ENCODE measurements around the gene ITM2C.

ITM2C gene

DNA sequence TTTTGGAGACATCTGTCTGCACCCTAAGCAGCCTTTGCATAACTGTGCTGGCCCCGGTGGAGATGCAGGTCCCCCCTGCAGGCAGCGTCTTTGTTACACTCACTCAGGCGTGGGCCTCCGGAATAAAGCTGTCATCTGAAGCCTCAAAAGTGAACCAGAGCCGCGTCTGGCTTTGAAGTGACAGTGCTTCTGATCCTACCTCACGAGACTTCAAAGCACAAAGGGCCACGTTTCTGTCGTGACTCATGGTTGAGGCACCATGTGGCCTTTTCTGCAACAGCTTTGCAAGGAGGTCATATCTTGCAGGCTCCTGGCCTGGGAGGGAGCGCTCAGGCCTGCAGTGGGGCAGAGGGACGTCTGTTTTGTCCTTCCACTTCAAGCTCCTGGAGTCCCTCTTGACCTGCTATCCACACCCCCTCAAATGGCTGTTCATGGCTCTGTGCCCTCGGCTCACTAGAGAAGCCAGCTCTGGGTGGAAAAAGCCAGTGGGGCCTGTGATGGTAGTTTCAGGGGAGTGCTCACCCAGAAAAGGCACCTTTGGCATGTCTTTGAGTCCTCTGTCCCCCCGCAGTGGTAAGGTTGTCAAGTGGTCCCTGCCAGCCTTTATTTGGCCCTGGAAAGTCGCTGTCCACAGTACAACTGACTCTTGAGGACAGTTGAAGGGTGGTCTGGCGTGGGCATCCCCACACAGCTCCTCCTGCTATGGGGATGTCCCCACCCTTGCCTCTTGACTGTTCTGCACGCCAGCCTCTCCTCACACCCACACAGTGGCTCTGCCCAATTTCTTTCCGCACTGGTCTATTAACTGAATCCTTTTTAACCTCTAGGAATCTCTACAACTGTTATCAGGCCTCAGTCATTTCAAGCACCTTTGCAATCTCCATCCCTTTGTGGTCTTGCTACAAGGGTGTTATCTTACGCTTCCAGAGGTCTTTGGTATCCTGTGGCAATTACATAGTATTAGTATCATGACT is 41.0 kb downstream of the ITM2C start:
- DNase-seq (ENCODE audit: low read depth) = no peak
- no peak for TF ChIP-seq CTCF (IDR thresholded peaks at IDR 0.05; ENCODE audit: control insufficient read depth, insufficient read depth, low read depth, low read length, missing control alignments)

GRCh38 chr2:230906471-230907230 is 41.9 kb downstream of the ITM2C start:
- TF ChIP-seq CTCF (IDR thresholded peaks at IDR 0.05; ENCODE audit: control insufficient read depth, insufficient read depth, low read depth, low read length, missing control alignments) = no peak
- no peak for DNase-seq (ENCODE audit: low read depth)
- H3K4me3 ChIP-seq (ENCODE audit: control insufficient read depth, low read depth, low read length) = no peak overlapping the region

More for the DNA sequence above, 41.0 kb downstream of the ITM2C start:
- no peak overlapping the region for H3K4me3 ChIP-seq (ENCODE audit: control insufficient read depth, low read depth, low read length)

DNA sequence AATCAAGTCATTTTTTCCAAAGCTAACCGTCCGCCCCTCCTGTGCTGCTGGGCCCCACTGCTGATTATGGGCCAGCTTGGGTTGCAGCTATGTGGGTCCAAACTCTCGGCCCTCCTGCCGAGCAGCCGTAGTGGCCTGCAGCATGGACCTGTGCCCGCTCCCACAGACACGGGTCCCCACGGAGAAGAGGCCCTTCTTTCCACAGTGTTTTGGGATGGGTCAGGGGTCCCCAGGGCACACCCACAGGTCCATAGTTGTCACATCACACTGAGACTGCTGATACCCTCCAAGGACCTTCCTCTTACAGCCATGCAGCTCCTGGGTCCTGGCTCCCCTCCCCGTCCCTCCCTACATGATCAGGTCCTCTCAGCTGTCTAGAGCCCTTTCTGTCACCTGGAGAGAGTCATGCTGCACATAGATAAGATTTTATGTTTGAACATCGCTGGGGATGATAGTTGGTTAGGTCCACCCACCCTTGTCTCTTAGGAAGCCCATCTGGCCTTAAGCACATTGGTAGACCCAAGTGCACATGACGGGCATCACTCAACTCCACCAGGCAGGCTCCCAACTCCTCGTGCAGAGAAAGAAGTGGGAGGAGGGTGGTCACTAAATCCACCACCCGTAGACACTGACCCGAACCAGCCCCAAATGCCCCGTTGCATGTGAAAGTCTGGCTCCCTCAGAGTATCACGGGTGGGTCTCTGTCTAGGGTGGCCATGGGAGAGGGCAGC is 42.8 kb downstream of the ITM2C start:
- no peak for TF ChIP-seq CTCF (IDR thresholded peaks at IDR 0.05; ENCODE audit: control insufficient read depth, insufficient read depth, low read depth, low read length, missing control alignments)
- H3K4me3 ChIP-seq (ENCODE audit: control insufficient read depth, low read depth, low read length) = no peak overlapping the region
- no peak for DNase-seq (ENCODE audit: low read depth)

DNA sequence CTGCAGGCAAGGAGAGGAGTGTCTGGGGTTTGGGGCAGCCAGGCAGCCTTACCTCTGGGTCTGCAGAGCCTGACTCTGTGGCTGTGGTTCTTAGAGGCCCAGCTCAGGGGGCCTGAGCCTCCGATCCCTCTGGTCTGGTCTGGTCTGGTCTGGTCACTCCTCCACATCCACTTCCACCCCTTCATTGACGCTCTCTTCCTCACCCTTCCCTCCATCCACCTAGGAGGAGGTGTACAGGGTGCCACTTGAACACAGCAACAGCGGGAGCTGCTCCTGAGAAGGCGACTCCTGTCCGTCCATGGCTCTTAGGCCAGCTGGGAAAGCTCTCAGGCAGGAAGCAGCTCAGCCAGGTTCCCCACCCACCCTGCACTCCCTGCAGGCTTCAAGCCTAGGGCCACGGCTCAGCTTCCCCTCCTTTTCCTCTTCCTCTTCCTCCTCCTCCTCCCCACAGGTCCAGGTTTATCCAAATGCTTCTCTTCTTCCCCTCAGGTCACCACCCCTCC is 43.4 kb downstream of the ITM2C start:
- TF ChIP-seq CTCF (IDR thresholded peaks at IDR 0.05; ENCODE audit: control insufficient read depth, insufficient read depth, low read depth, low read length, missing control alignments) = no peak
- DNase-seq (ENCODE audit: low read depth) = no peak
- H3K4me3 ChIP-seq (ENCODE audit: control insufficient read depth, low read depth, low read length) = no peak overlapping the region

DNA sequence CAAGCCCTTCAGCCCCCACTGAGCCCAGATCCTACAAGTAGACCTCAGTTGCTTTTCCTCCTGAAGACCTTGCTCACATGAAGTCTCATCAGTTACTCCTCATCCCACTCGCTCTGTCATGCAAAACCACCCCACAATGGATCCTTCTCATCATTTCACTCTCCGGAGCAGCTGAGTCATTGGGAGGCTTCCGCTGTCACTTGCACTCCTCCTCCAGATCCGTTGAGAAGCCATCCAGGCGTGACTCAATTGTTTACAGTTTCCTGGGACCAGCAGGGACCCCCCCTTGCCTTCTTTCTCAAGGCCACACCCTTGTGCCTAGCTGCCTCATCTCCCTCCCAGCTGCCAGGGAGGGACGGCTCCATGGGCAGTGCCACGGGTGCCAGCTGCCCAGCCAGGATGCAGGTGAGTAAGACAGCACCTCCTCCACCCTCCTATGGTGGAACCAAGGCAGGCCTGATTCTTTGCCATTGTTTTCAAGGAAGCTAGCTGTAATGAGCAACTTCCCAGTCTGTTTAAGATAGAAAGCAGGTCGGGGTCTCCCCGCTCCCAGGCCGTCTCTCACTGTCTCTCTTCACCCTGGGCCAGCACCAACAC is 44.0 kb downstream of the ITM2C start:
- no peak for TF ChIP-seq CTCF (IDR thresholded peaks at IDR 0.05; ENCODE audit: control insufficient read depth, insufficient read depth, low read depth, low read length, missing control alignments)
- no peak overlapping the region for H3K4me3 ChIP-seq (ENCODE audit: control insufficient read depth, low read depth, low read length)
- DNase-seq (ENCODE audit: low read depth) = peak; percentile 33
